Measurements from ENCODE around the gene TIPIN. TPM values are rescaled to one million over a fixed set of nuclear protein-coding genes. Genes with fewer than 3 reads are reported as not detected.
"Not testable (repeated sequence)": the region's sequence is repeated elsewhere in the genome, so short reads cannot be mapped to it uniquely, and the experiment has no call there.

Gene TIPIN
- total RNA-seq, 1 donor = 21.5 TPM

DNA sequence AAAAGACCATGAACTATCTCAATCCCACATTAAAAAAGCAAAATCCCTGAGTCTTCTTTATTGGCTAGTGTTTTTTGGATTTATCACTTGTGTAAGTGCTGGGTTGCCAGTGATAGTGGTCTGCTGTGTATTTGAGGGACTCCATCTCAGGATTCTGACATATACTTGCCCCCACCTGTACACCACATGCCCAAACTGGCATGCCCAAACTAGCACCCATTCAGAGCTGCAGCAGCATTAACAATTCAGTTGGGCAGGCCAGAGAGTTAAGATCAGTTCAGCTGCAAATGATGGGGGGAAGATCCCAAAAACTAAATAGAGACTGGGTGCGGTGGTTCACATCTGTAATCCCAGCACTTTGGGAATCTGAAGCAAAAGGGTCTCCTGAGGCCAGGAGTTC is 6.3 kb upstream of the TIPIN start:
- no peak overlapping the region for H3K4me3 ChIP-seq (ENCODE audit: low read depth, low read length)
- no peak for DNase-seq (ENCODE audit: low read depth)
- TF ChIP-seq, protein P1, sequence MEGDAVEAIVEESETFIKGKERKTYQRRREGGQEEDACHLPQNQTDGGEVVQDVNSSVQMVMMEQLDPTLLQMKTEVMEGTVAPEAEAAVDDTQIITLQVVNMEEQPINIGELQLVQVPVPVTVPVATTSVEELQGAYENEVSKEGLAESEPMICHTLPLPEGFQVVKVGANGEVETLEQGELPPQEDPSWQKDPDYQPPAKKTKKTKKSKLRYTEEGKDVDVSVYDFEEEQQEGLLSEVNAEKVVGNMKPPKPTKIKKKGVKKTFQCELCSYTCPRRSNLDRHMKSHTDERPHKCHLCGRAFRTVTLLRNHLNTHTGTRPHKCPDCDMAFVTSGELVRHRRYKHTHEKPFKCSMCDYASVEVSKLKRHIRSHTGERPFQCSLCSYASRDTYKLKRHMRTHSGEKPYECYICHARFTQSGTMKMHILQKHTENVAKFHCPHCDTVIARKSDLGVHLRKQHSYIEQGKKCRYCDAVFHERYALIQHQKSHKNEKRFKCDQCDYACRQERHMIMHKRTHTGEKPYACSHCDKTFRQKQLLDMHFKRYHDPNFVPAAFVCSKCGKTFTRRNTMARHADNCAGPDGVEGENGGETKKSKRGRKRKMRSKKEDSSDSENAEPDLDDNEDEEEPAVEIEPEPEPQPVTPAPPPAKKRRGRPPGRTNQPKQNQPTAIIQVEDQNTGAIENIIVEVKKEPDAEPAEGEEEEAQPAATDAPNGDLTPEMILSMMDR (IDR thresholded peaks at IDR 0.05; ENCODE audit: insufficient read depth, low read length) = no peak

DNA sequence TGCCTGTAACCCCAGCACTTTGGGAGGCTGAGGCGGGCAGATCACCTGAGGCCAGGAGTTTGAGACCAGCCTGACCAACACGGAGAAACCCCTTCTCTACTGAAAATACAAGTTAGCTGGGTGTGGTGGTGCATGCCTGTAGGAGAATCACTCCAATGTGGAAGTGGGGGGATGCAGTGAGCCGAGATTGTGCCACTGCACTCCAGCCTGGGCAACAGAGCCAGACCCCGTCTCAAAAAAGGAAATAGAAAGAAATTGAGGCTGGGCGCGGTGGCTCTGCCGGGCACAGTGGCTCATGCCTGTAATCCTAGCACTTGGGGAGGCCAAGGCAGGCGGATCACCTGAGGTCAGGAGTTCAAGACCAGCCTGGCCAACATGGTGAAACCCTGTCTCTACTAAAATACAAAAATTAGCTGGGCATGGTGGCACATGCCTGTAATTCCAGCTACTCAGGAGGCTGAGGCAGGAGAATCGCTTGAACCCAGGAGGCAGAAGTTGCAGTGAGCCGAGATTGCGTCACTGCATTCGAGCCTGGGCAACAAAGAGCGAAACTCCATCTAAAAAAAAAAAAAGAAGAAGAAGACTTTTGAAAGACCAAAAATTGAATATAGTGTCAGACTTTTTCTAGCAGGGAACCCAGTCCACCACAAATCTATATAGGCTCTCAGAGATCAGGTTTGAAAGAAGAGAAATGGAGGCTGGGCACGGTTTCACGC is 5.4 kb upstream of the TIPIN start:
- not testable (repeated sequence) for DNase-seq (ENCODE audit: low read depth); H3K4me3 ChIP-seq (ENCODE audit: low read depth, low read length)

DNA sequence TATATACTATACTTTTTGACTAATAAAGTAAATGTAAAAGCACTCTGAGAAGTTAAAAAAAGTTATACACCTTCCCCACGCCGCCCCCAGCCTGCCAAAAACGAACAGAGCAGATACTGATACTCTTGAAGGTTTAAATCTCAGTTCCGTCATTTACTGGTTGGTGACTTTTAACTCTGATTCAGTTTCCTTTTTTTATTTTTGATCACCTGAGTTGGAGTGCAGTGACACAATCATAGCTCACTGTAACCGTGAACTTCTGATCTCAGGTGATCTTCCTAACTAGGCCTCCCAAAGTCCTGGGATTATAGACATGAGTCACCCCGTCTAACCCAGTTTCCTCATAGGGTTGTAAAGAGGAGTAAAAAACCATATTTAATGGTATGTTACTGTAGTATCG is 3.3 kb upstream of the TIPIN start:
- DNase-seq (ENCODE audit: low read depth) = no peak
- TF ChIP-seq, protein P1 (IDR thresholded peaks at IDR 0.05; ENCODE audit: insufficient read depth, low read length) = no peak
- H3K4me3 ChIP-seq (ENCODE audit: low read depth, low read length) = no peak overlapping the region

DNA sequence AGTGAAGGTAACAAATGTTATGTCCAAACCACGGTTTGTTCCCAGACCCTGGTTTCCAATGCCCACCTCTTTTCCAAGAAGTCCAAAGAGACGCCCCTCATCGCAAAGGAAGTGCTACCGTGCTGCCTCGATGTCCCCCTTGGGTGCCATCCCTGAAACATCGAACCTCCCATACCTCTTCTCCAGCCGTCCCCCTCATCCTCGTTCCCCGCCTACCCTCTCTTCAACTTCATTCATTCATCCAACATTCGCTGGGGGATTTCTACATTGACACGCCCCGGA is 467 bp downstream of the TIPIN start:
- peak overlapping the region; percentile 92 for H3K4me3 ChIP-seq (ENCODE audit: low read depth, low read length)
- TF ChIP-seq, protein P1 (IDR thresholded peaks at IDR 0.05; ENCODE audit: insufficient read depth, low read length) = no peak
- no peak for DNase-seq (ENCODE audit: low read depth)

DNA sequence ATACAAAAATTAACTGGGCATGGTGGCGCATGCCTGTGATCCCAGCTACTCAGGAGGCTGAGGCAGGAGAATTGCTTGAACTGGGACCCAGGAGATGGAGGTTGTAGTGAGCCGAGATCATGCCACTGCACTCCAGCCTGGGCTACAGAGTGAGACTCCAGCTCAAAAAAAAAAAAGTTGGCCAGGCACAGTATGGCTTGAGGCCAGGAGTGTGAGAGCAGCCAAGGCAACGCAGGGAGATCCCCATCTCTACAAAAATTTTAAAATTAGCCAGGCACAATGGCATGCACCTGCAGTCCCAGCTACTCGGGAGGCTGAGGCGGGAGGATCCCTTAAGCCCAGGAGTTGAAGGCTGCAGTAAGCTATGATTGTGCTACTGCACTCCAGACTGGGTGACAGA is 8.0 kb downstream of the TIPIN start:
- not testable (repeated sequence) for H3K4me3 ChIP-seq (ENCODE audit: low read depth, low read length); DNase-seq (ENCODE audit: low read depth)

DNA sequence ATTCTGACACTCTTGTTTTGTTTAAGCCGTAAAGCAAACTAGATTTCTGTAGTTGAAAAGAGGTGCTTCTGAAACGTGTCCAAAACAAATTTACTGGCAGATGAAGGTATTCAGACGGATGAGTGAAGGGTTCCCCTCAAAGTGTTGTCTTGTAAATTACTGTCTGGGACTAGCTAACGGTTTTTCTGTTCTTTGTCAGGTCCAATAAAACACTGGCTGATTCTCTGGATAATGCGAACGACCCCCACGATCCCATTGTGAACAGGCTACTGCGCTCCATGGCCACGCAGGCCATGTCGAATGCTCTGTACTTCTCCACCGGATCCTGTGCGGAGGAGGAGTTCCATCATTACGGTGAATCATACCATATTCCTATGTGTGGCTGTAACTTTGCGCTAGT is 27.7 kb downstream of the TIPIN start:
- TF ChIP-seq, protein P1 (IDR thresholded peaks at IDR 0.05; ENCODE audit: insufficient read depth, low read length) = no peak
- no peak for DNase-seq (ENCODE audit: low read depth)
- H3K4me3 ChIP-seq (ENCODE audit: low read depth, low read length) = no peak overlapping the region

DNA sequence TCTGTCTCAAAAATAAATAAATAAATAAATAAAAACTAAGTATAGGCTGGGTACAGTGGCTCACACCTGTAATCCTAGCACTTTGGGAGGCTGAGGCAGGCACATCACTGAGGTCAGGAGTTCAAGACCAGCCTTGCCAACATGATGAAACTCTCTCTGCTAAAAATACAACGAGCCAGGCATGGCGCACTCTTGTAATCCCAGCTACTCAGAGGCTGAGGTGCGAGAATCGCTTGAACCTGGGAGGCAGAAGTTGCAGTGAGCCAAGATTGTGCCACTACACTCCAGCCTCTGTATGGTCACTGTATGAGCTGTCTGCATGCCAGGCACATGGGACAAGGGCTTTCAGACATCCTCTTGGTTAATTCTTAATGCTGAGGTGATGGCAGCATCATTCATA is 28.7 kb downstream of the TIPIN start:
- TF ChIP-seq, protein P1 (IDR thresholded peaks at IDR 0.05; ENCODE audit: insufficient read depth, low read length) = no peak
- no peak for DNase-seq (ENCODE audit: low read depth)
- H3K4me3 ChIP-seq (ENCODE audit: low read depth, low read length) = no peak overlapping the region

DNA sequence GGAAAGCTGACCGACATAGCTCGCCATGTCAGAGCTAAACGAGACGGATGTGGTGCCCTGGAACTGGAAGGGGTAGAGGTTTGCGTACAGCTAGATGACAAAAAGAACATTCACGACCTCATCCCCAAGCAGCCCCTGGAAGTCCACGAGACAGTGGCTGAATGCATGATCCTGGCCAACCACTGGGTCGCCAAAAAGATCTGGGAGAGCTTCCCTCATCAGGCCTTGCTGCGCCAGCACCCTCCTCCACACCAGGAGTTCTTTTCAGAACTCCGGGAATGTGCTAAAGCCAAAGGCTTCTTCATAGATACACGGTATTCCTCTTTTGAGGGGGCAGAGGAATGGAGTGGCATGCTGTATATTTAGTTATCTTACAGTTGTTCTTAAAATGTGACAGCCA is 30.4 kb downstream of the TIPIN start:
- H3K4me3 ChIP-seq (ENCODE audit: low read depth, low read length) = no peak overlapping the region
- no peak for DNase-seq (ENCODE audit: low read depth)
- TF ChIP-seq, protein P1 (IDR thresholded peaks at IDR 0.05; ENCODE audit: insufficient read depth, low read length) = no peak

All from fibroblast of the aortic adventitia (primary cell).